Fibroblast of skin of abdomen (primary cell): ENCODE data around the gene PLOD3.
"Not testable (repeated sequence)": the region's sequence is repeated elsewhere in the genome, so short reads cannot be mapped to it uniquely, and the experiment has no call there.

Source experiments
- DNase-seq: peaks from one replicate; pipeline ENCODE4 v3.0.0-alpha.2; 2013

The PLOD3 gene

DNA sequence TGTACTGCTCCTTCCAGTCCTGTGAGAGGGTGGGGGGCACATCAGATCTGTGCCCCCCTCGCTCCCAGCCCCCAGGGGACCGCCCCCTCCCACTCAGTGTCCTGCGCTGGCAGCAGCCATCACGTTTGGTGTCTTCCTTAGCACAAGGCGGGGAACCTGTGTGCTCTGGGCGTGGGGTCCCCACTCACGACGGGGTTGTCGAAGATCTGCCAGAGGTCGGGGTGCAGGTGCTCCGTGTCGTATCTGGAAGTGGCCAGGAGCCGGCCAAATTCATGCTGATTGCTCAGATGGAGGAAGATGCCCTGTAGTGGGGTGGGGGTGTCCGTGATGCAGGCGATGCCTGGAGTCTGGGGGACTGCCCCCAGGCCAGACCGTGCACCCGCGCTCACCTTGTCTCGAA is 7.2 kb downstream of the PLOD3 start:
- no peak for DNase-seq

DNA sequence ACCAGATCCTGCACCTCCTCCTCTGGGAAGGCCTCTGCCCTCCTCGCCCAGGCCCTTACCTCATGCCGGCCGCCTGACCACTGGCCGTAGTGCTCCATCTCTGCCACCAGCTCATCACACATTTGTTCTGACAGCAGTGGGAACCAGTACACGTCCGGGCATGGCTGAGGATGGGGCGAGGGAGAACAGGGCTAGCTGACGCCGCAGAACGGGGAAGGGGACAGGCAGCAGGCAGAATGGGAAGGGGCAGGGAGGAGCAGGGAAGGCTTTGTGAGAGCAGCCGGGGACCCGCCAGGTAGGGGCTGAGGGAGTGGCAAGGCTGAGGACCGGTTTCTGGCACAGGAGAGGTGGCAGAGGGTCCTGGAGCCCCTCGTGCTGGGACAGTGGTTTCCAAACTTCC is 8.6 kb downstream of the PLOD3 start:
- DNase-seq = no peak

DNA sequence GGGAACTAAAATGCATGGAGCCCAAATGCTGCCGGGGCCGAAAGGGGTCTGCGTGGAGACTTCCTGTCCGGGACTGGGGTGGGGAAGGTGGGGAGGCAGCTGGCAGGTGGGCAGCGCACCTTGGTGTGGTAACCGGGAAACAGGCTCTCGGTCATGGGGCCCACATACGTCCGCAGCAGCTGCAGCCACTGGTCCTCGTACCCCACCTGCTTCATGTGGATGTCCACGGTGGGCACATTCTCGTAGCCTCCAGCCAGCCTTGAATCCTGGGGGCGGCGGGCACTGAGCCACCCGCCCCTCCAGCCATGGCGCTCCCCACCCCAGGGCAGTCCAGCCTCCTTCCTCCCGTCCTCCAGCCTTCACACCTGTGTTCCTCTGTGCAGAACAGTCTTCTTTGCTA is 9.9 kb downstream of the PLOD3 start:
- DNase-seq = no peak

DNA sequence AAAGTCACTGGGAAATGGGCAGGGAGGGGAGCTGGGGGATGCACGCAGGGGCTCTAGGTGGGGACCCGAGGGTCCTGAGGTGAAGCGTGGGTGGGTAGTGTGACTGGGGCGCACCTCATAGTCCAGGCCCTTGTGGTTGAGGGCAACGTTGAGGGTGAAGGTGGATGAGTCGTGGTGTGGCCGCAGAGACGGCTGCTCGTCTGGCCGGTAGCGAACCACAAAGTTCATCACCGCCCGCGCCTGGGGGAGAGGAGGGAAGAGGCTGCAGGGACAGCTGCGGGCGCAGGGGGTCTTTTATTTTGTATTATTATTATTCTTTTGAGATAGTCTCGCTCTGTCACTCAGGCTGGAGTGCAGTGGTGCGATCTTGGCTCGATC is 10.7 kb downstream of the PLOD3 start:
- no peak for DNase-seq

DNA sequence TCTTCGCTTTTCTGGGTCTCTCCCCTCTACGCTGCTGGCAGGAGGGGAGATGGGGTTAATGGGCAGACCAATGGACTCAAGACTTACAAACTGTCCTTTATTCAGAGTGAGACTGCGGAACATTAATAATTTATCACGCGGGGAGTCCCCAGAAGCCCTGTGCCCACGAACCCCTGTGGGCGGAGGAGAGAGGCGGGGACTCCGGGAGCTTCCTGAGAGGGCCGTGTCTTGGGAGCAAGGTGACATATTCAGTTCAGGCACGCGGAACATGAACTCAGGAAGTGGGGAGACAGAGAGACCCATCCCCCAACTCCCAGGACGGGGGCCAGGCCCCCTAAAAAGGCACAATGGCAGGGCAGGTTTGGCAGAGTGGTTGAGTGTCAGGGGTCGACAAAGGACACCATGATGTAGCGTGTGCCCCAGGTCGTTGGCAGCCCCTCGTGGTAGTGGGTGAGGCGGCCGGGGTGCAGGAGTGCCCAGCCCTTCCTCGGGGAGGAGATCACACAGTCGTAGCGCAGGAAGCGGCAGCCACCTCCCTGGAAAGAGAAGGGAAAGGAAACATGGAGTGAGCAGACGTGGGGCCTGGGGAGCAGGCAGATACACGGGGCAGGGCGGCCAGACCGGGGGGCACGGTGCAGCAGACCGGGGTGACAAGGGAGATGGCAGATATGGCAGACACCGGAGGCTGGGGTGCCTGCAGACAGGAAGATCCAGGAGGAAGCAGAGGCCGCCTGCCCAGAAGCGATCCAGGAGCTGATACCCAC is 11.3 kb downstream of the PLOD3 start:
- DNase-seq = no peak

DNA sequence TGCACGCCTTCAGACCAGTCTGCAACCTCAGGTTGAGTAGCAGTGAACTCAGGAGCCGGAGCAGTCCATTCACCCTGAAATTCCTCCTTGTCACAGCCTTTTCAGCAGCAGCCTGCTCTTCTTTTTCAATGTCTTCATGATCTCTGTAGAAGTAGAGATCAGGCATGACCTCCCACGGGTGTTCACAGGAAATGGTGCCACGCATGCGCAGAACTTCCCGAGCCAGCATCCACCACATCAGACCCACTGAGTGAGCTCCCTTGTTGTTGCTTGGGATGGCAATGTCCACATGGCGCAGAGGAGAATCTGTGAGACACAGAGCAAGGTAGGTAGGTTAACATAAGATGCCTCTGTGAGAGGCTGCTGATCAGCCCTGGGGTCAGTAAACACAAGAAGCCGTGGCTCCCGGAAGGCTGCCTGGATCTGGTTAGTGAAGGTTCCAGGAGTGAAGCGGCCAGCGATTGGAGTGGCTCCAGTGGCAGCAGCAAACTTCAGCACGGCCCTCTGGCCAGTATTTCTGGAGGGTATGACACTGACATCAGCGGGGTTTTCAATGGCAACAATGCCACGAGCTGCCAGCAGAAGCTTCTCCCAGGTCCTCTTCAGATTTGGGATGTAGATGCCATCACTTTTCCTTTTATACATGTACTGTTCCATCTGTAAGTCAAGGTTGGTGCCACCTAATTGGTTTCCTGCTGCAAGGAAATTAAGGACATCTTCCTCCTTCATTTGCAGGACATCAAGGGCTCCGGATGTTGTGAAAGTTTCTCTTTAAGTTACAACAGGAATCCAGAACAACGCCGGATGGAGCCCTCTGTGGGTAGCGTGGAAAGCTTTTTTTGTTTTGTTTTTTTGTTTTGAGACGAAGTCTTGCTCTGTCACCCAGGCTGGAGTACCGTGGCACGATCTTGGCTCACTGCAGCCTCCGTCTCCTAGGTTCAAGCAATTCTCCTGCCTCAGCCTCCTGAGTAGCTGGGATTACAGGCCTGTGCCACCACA is 13.3 kb downstream of the PLOD3 start:
- DNase-seq = not testable (repeated sequence)

DNA sequence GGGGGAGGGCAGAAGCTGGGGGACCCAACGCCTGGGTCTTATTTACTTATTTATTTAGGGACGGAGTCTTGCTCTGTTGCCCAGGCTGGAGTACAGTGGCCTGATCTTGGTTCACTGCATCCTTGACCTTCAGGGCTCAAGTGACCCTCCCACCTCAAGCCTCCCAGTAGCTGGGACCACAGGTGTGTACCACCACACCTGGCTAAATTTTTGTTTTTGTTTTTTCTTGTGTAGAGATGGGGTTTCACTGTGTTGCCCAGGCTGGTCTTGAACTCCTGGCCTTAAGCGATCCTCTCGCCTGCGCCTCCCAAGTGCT is 14.8 kb downstream of the PLOD3 start:
- no peak for DNase-seq

DNA sequence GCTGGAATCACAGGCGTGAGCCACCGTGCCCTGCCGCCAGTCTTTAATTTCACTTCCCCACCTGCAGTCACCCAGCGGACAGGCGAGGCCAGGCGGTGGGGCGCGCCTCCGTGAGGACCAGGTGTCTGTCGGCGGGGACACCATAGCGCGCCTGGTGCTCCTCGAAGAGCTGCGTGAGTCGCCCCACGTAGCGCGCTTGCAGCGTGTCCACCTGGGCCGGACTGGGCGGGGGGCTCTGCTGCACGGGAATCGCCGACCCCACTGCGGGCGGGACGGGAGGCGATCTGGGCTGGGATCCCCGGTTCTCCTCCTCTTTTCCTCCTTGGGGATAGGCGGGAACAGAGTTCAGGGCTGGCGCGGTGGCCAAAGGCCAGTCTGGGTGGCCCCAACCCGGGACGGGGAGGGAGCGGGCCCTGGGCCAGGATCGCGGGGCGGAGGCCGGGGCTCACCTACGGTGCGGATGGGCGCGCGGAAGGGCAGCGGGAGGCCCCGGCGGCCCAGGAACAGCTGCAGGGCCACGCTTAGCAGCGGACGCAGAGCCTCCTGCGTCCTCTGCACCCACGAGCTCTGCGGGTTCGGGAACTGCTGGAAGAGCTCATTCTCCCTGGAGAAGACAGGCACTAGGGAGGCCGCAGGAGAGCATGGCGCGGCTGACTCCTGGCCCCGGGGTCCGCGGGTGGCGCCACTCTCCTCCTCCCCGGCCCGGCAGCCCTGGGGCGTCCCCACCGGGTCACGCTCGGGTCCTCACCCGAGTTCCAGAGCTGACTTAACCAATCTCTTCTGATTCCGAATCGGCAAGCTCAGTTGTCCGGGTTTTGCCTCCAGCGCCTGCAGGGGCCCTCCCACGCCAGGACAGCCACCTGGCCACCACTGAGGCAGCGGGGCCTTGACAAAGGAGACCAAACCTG is 15.4 kb downstream of the PLOD3 start:
- no peak for DNase-seq

DNA sequence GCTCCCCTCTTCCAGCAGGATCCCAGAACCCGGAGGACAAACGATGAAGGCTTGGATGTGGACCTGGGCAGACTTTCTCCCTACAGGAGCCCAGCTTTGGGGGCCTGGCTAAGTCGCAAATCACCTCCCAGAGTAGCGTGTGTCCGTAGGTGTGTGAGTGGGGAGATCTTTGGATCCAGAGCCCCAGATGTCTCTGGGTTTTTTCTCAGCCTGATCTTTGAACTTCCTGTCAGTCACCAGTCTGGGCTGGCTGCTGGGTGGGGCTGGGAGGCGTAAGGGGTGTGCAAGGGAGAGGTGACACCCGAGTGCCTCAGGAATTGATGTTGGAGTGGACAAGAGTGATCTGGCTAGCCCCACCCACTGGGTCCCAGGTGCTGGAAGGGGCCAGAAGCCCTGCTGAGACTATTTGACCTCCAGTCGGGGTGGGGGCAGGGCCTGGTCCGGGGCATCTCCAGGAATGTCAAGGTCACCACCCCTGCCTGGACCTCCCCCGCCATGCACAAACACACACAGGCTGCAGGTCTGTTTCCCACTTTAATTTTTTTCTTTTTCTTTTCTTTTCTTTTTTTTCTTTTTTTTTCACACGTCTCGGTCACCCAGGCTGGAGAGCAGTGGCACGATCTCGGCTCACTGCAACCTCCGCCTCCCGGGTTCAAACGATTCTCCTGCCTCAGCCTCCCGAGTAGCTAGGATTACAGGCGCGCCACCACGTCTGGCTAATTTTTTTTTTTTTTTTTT is 16.4 kb downstream of the PLOD3 start, which contains the start of gene MOGAT3:
TSS of gene MOGAT3 (minus strand) at position 175 of the 738 bp plus-strand sequence. CDS start 182 bp downstream, outside the sequence.
- no peak for DNase-seq

DNA sequence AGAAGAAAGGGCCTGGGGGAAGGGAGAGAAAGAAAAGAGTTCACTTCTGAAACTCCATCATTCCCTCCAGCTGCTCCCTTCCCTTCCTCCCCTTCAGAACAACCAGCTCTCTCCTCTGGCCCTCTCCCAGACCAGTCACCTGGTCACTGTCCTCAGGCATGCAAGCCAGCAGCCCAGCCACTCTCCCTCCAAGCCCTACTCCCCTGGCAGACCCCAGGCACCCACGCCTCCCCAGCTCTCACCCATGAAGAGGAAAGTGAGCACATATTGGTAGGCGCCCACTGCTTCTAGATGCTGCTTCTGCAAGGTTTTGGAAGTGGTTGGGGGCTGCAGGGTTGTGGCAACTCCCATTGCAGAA is 16.9 kb downstream of the PLOD3 start:
- no peak for DNase-seq

DNA sequence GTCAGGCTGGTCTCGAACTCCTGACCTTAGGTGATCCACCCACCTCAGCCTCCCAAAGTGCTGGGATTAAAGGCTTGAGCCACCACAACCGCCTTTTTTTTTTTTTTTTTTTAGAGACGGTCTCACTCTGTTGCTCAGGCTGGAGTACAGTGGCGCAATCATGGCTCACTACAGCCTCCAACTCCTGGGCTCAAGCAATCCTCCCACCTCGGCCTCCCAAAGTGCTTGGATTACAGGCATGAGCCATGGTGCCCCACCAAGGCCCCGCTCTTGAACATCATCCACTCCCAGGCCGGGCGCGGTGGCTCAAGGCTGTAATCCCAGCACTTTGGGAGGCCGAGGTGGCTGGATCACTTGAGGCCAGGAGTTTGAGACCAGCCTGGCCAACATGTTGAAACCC is 17.9 kb downstream of the PLOD3 start:
- DNase-seq = not testable (repeated sequence)

DNA sequence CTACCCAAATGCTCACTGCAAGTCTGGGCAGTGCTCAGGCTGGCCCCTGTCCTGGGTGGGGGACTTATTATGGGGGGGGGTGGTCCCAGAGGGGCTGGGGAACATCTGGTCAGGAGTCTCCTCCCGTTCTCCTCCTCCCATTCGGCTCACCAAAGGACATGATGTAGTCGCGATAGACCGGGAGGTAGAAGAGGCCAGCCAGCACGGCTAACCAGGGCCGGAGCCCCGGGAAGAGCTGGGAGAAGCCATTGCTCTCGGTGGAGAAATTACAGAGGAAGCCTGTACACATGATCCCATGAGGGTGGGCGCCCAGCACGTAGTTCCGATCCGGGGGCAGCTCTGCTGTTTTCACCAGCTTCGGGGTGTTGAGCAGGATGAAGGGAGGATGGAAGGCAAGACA is 18.9 kb downstream of the PLOD3 start:
- DNase-seq = no peak

DNA sequence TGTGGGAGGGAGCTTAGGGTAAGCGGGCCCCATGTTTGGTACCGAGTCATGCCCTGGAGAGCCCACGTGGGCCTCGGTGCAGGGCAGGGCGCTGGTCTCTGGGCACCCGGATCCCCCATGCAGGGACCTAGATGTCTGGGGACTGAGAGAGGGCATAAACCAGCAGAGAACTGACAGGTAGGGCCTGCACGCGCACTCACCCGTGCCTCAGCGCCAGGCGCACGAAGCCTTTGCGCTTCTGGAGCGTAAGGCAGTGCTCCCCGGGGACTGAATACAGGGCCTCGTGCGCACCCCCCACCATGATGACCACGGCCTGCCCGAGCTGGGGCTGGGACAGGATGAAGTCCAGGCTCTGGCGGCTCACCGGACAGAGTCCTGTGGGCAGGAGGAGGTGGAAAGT is 19.4 kb downstream of the PLOD3 start:
- DNase-seq = no peak

DNA sequence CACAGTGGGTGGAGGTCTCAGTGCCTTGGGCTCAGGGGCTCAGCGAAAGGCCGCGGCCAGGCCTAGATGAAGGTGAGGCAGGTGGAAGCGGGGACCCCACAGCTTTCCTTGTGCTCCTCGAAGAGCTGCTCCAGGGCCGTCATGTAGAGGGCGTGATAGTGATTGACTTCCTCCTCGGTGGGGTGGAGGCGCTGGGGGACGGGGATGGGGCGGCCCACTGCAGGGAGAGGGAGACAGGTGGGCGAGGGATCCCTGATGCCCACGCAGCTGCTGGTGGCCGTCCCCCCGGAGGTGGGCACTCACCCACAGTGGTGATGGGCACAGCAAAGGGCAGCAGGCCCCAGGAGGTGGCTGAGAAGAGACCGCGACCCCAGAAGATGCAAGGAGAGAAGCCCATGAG is 21.5 kb downstream of the PLOD3 start:
- no peak for DNase-seq

DNA sequence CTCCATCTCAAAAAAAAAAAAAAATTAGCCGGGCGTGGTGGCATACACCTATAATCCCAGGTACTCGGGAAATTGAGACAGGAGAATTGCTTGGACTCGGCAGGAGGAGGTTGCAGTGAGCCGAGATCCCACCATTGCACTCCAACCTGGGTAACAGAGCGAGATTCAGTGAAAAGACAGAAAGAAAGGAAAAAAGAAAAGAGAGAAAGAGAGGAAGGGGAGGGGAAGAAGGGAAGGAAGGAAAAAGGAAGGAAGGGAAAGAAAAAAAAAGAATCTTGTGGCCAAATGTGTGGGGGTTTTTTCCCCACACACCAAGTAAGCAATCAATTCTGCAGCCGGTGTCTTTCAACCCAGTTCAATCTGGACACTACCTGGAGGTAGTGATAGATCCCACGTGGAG is 28.3 kb downstream of the PLOD3 start:
- DNase-seq = no peak

DNA sequence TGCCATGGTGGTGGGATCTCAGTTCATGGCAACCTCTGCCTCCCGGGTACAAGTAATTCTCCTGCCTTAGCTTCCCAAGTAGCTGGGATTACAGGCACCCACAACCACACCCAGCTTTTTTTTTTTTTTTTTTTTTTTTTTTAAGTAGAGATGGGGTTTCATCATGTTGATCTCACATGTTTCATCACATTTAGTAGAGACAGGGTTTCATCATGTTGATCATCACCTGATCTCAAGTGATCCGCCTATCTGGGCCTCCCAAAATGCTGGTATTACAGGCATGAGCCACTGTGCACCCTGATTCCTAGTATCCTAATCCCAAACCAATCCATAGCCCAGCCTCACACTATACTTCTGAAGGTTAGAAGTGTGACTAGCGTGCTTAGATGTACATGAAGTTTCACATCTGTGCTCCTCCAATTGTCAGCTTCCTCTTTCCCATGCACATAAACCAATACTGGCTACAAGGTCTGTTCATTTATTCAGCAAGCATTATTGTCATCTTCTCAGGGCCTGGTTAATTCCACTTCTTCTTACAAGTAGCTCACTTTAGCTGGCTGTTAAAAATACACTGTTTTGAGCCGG is 30.4 kb downstream of the PLOD3 start:
- no peak for DNase-seq

DNA sequence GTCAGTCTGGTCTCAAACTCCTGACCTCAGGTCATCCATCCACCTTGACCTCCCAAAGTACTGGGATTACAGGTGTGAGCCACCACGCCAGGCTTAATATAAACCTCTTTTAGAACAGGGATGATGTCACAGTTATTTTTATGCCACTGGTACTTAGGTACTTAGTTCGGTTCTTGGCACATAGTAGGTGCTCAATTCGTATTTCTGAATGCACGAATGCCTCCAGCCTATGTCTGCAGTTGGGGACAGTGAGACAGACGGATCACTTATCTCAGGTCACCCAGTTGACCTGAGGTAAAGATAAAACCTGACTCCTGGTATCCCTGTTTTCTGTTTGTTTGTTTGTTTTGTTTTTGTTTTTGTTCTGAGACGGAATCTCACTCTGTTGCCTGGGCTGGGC is 31.2 kb downstream of the PLOD3 start:
- no peak for DNase-seq

DNA sequence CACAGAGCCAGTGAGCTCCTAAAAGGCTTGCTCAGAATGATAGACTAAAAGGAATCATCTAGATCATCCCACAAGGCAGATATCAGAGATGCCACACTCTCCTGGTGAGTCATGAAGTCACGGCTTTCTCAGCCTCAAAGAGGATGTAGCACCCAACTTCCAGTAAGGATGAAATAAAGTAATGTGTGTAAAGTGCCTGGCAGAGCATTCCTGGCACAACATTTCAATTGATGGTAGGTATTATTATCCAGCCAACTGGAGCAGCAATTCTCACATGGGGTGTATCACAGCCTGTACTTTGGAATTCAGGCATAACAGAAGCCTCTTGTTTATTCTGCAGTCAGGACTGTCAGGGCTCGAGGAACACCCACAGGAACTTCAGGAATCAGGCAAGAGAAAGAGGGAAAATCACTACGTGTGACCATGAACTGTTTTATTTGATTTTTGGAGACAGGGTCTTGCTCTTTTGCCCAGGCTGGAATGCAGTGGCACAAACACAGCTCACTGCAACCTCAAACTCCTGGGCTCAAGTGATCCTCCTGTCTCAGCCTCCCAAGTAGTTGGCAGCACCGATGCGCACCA is 32.0 kb downstream of the PLOD3 start:
- DNase-seq = no peak

DNA sequence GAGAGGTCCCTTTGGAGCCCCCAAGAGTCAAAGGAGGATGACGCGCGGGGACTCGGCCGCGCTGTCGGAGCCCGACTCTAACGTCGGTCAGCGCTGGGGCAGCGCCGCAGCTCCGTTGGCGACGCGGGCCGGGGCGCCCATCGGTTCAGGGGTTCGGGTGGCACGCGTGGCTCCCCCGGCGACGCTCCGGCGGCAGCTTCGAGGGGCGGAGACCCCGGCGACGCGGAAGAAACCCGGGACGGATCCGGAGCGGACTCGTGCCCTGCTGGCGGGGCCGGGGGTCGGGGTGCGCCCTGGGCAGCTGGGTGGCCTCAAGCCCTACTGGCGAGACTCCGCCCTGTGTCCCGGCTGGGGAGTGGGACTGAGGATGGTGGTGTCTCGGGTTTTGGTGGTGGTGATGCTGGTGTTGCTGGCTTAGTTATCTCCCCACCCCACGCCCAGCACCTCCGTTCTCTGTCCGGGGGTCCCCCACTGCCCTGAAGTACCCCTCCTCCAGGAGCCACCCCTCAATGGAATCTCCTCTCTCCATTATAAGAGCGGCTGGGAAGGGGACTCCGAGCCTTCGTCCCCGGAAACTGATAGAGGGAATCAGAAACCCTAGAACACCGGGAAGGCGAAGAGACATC is 37.1 kb downstream of the PLOD3 start, which contains the start of gene NAT16:
TSS of gene NAT16 (minus strand) at position 164 of the 626 bp plus-strand sequence. CDS start 5,486 bp downstream, outside the sequence.
- no peak for DNase-seq

DNA sequence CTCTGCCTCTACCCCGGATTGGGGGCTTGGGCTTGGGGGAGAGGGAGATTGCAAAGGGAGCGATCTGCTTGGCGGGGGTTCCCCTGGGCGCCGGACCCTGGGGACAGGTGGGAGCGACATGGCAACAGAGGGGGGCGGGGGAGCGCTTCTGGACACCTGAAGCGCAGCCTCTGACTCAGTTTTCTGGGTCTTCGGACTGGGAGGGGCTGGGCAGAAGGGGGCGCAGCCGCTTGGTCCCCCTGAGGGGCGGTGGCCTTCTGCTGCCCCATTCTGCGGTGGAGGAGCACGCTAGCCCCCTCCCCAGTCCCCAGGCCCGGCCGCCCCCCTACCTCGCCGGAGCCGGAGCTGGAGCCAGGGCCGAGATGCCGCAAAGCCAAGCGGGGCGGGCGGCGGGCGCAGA is 37.7 kb downstream of the PLOD3 start:
- no peak for DNase-seq

DNA sequence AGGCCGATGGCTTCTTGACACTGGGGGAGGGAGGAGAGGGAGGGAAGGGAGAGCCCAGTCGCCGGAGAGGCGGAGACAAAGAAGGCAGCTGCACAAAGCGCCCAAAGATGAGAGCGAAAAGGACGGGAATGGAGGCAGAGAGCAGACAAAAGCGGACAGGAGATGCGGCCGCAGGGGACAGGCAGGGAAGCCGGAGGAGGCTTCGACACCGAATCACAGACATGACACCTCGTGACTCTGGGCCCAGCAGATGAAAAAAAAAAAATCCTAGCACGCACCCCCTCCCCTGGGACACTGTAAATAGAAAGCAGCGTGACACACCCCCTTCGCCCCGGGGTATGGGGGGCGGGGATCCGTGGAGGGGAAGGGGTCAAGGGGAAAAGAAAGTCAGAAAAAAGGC is 38.3 kb downstream of the PLOD3 start:
- no peak for DNase-seq
